BLaER1 treated with 17β-estradiol and CSF1 and Interleukin-3, amounts not matched to agents 10 nM and 100 nM (cell line): ENCODE measurements around the gene KCNAB1.
A peak's percentile ranks its signal among the peaks of the same experiment; 100 is the strongest.

Source experiments
- H3K27ac ChIP-seq, 11 experiments: shearing (Covaris generic); formaldehyde crosslinking; 2 replicates each; pipeline ENCODE4 v1.8.1; 2022
- H3K27me3 ChIP-seq, 11 experiments: shearing (Covaris generic); formaldehyde crosslinking; 2 replicates each; pipeline ENCODE4 v1.8.1; 2022
- H3K36me3 ChIP-seq, 11 experiments: shearing (Covaris generic); formaldehyde crosslinking; 2 replicates each; pipeline ENCODE4 v1.8.1; 2022
- H3K4me1 ChIP-seq, 10 experiments: shearing (Covaris generic); formaldehyde crosslinking; 2 replicates each; pipeline ENCODE4 v1.8.1; 2022
- H3K4me2 ChIP-seq, 11 experiments: shearing (Covaris generic); formaldehyde crosslinking; 2 replicates each; pipeline ENCODE4 v1.8.1; 2022
- H3K4me3 ChIP-seq, 10 experiments: shearing (Covaris generic); formaldehyde crosslinking; 2 replicates each; pipeline ENCODE4 v1.8.1; 2022
- H3K9ac ChIP-seq, 11 experiments: shearing (Covaris generic); formaldehyde crosslinking; 2 replicates each; pipeline ENCODE4 v1.8.1; 2022
- H3K9me3 ChIP-seq, 11 experiments: shearing (Covaris generic); formaldehyde crosslinking; replicated peaks in 1 of 11; 2 replicates each; pipeline ENCODE4 v1.8.1; 2022
- H4K20me1 ChIP-seq, 11 experiments: shearing (Covaris generic); formaldehyde crosslinking; 2 replicates each; pipeline ENCODE4 v1.8.1; 2022
- Cebpa-rat ChIP-seq, 11 experiments: shearing (Covaris generic); IDR thresholded peaks; 2 replicates each; pipeline ENCODE4 v1.8.1; 2022

Gene KCNAB1

DNA sequence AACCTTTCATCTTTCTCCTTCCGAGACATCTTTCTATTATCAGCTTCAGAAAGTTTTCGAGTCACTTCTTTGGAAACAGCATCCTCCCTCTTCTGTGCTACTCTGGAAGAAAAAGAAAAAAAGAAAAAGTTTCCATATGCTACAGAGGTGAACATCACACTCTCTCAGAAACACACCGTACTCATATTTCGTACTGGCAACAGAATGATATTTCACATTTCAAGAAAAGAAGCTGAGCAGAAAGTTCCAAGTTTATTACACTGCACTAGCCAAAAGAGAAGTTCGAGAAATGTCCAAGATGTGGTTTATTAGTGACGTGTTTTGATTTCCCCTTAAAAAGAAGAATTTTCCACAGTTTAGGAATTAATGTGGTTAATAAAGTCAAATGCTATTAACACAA is 428.5 kb downstream of the KCNAB1 start:
- H4K20me1 ChIP-seq: peaks cover 0 to 93% (median 42%) of the 10 kb centered on the region in 11 experiments; a peak in 15 of 22 replicates
- no peak overlapping the region for H3K27ac ChIP-seq
- TF ChIP-seq Cebpa-rat (IDR thresholded peaks at IDR 0.05): no peak
- H3K36me3 ChIP-seq: peaks cover 91 to 98% (median 94%) of the 10 kb centered on the region in 11 experiments
- no peaks in the 10 kb centered on the region for H3K9me3 ChIP-seq
- no peaks in the 10 kb centered on the region for H3K27me3 ChIP-seq
- peaks cover 16 to 45% (median 23%) of the 10 kb centered on the region in 10 experiments for H3K4me1 ChIP-seq
- no peak overlapping the region for H3K4me2 ChIP-seq
- no peak overlapping the region for H3K4me3 ChIP-seq
- H3K9ac ChIP-seq: 0 out of 22 replicates have a peak overlapping the region, but pooled peaks of 1 of the 11 experiments have one; percentile 2

DNA sequence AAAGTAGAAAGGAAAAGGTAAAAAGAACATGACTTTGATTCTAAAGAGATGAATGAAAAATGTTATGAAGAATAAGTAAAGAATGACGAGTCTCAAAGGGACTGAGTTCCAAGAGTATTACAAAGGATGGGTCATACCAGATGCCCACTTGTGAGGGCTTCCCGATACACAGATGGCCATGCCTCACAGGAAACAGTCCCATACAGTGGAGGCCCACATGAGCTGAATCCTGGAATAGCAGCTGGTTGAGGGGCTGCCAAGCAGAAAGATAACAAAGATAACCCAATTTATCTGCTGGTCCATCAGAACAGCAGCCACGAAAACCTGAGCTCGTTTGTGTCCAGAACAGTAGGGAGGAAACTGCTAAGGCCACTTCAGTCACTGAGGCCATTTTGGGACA is 430.9 kb downstream of the KCNAB1 start:
- Histone ChIP-seq H3K4me2 (peak overlapping the region in 5 of 11 experiments; percentile 33 to 97 (median 51); a peak in 8 of 22 replicates), H3K4me3 (no peak overlapping the region)
- TF ChIP-seq Cebpa-rat (IDR thresholded peaks at IDR 0.05): no peak

DNA sequence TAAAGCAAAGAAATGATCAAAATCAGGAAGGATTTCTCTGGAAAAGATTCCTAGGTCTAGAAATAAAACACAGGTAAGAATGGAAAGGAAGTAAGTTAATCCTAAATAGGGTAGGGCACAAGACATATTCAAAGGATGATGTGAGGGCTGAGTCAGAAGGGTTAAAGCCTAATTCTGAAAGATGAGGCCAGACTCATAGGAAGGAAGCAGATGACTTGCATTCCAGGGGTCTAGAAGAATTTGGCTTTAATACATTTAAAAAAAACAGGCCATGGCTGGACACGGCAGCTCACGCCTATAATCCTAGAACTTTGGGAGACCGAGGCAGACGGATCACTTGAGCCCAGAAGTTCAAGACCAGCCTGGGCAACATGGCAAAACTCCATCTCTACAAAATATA is 431.4 kb downstream of the KCNAB1 start:
- Histone ChIP-seq H3K9me3 (no peaks in the 10 kb centered on the region), H3K36me3 (peaks cover 63 to 70% (median 66%) of the 10 kb centered on the region in 11 experiments), H3K9ac (no peak overlapping the region), H3K4me2 (peak overlapping the region in 7 of 11 experiments; percentile 4 to 97 (median 46); a peak in 12 of 22 replicates), H3K27me3 (no peaks in the 10 kb centered on the region), H3K4me1 (peaks cover 18 to 48% (median 25%) of the 10 kb centered on the region in 10 experiments), H3K27ac (no peak overlapping the region), H4K20me1 (peaks cover 0 to 65% (median 29%) of the 10 kb centered on the region in 11 experiments; a peak in 12 of 22 replicates), H3K4me3 (no peak overlapping the region)
- TF ChIP-seq Cebpa-rat (IDR thresholded peaks at IDR 0.05): no peak

More for the DNA sequence above, 430.9 kb downstream of the KCNAB1 start:
- H4K20me1 ChIP-seq: peaks cover 0 to 70% (median 31%) of the 10 kb centered on the region in 11 experiments; a peak in 13 of 22 replicates
- H3K4me1 ChIP-seq: peaks cover 18 to 48% (median 25%) of the 10 kb centered on the region in 10 experiments
- H3K9ac ChIP-seq: no peak overlapping the region
- no peak overlapping the region for H3K27ac ChIP-seq
- no peaks in the 10 kb centered on the region for H3K27me3 ChIP-seq
- peaks cover 68 to 74% (median 70%) of the 10 kb centered on the region in 11 experiments for H3K36me3 ChIP-seq
- H3K9me3 ChIP-seq: no peaks in the 10 kb centered on the region

DNA sequence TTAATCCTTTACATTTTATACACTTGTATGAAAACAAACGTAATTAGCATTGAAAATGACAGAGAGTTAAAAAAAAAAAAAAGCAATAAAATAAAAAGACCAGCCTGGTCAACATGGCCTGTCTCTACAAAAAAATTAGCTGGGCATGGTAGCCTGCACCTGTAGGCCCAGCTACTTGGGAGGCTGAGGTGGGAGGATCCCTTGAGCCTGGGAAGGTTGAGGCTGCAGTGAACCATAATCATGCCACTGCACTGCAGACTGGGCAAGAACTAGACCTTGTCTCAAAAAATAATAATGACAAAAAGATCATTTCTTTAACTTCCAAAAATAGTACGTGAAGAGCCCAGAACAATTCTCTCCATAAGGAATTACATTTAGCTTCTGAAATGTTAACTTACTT is 432.6 kb downstream of the KCNAB1 start:
- H3K4me2 ChIP-seq: peak overlapping the region; percentile 76 to 97 (median 87)
- peaks cover 51 to 57% (median 53%) of the 10 kb centered on the region in 11 experiments for H3K36me3 ChIP-seq
- H3K27me3 ChIP-seq: no peaks in the 10 kb centered on the region
- H3K27ac ChIP-seq: no peak overlapping the region
- peaks cover 0 to 53% (median 22%) of the 10 kb centered on the region in 11 experiments; a peak in 12 of 22 replicates for H4K20me1 ChIP-seq
- H3K9me3 ChIP-seq: no peaks in the 10 kb centered on the region
- peaks cover 18 to 48% (median 25%) of the 10 kb centered on the region in 10 experiments for H3K4me1 ChIP-seq
- no peak for TF ChIP-seq Cebpa-rat (IDR thresholded peaks at IDR 0.05)
- peak overlapping the region in 9 of 10 experiments; percentile 77 to 98 (median 85); a peak in 14 of 20 replicates for H3K4me3 ChIP-seq
- peak overlapping the region in 7 of 11 experiments; percentile 6 to 90 (median 89); a peak in 9 of 22 replicates for H3K9ac ChIP-seq

DNA sequence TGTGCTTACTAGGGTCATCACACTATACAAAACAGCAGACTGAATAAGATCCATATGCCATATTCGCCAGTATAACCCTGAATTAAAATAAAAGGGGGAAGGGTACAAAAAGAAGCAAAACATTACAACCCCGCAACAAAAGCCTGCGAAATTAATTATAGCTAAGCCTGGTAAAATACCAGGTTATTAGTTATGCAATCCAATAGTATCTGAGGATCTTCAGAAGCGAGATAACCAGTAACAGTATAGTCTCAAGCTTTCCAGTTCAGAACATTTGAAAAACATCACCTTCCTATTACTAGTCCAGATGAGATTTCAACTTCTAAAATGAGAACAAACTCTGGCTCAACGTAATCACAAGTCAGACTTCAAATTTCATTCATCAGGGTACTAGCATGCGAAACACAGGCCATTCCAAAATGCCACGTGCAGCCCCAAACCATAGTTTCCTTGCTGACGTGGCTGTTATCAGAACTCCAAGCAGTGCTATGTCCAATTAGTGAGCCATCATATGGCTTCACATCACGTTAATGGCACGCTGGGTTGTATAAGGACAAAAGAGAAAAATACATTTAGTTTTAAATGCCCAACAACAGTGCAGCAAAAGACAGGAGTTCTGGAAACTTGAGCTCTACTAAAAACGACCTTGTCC is 433.5 kb downstream of the KCNAB1 start:
- Histone ChIP-seq H3K9ac (peak overlapping the region; percentile 84 to 92 (median 89)), H3K27me3 (no peaks in the 10 kb centered on the region), H3K4me2 (peak overlapping the region; percentile 76 to 97 (median 87)), H3K9me3 (no peaks in the 10 kb centered on the region), H3K4me3 (peak overlapping the region; percentile 77 to 98 (median 84)), H3K4me1 (peaks cover 18 to 48% (median 25%) of the 10 kb centered on the region in 10 experiments), H3K27ac (peak overlapping the region; percentile 63 to 88 (median 83); a peak in 21 of 22 replicates), H4K20me1 (peaks cover 0 to 47% (median 21%) of the 10 kb centered on the region in 11 experiments; a peak in 12 of 22 replicates), H3K36me3 (peaks cover 42 to 49% (median 45%) of the 10 kb centered on the region in 11 experiments)
- TF ChIP-seq Cebpa-rat (IDR thresholded peaks at IDR 0.05): no peak

DNA sequence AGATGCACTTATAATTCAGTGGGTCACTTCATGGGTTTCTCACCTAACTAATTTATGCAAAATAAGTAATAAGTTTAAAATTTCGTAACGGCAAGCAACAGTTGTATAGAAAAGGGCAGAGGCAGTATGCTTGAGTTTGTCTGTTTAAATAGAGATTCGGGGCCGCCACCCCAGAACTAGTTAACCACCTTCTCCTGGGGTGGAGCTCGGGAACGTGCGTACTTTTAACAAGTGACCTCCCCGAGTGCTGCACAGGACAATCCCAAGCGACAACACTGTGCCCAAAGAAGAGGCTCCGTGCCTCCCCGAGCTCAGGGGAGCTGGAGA is 434.1 kb downstream of the KCNAB1 start:
- H3K4me1 ChIP-seq: peaks cover 18 to 48% (median 25%) of the 10 kb centered on the region in 10 experiments
- H3K9me3 ChIP-seq: no peaks in the 10 kb centered on the region
- H4K20me1 ChIP-seq: peaks cover 0 to 40% (median 16%) of the 10 kb centered on the region in 11 experiments; a peak in 12 of 22 replicates
- peaks cover 36 to 42% (median 38%) of the 10 kb centered on the region in 11 experiments for H3K36me3 ChIP-seq
- H3K4me3 ChIP-seq: peak overlapping the region; percentile 77 to 98 (median 84)
- TF ChIP-seq Cebpa-rat (IDR thresholded peaks at IDR 0.05): no peak
- H3K27me3 ChIP-seq: no peaks in the 10 kb centered on the region
- H3K4me2 ChIP-seq: peak overlapping the region; percentile 76 to 97 (median 87)
- H3K27ac ChIP-seq: peak overlapping the region; percentile 63 to 88 (median 83)
- peak overlapping the region; percentile 84 to 92 (median 89) for H3K9ac ChIP-seq

DNA sequence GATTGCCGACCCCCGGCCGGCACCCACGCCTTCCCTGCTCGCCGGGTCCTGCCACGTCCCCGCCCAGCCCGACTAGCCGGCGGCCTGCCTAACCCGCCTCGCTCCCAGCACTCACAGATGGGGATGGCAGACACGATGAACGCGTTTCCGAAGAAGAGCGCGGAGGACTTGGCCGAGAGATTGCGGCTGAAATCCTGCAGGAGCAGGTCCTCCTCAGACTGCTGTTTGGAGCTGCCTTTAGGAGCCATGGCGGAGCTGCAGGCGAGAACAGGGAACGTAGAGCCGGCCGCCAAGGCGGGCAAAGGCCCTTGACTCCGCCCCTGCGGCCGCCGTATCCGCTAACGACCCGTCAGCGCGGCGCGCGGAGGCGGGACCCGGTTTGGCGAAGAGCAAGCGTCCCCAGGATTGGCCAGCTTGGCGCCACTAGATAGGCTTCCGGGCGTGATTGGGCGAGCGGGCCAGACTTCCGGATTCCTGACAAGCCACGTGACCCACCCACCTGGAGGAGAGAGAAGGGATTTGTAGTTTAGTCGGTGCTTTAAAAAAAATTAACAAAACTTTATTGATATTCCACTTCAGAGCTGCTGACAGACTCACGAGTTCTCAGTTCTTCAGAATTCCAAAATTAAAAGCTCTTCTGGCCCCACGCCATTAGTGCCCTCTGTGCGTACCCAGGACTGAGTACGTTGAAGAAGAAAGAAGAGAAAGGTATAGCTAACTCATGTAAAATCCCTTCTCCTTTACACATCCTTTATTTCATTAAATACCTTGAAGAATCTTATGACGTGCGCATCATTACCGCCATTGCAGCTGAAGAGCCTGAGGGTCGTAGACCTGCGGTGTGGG is 434.7 kb downstream of the KCNAB1 start, which contains the start of gene SSR3:
Gene SSR3, minus strand, starts transcription at position 276 of the 846 bp plus-strand sequence. Its CDS starts 28 bp downstream, at position 248.
- Histone ChIP-seq H3K9ac (peak within 1 kb of the TSS; percentile 84 to 92 (median 89)), H3K9me3 (no peaks in the 10 kb centered on the region)
- no peak for TF ChIP-seq Cebpa-rat (IDR thresholded peaks at IDR 0.05)

DNA sequence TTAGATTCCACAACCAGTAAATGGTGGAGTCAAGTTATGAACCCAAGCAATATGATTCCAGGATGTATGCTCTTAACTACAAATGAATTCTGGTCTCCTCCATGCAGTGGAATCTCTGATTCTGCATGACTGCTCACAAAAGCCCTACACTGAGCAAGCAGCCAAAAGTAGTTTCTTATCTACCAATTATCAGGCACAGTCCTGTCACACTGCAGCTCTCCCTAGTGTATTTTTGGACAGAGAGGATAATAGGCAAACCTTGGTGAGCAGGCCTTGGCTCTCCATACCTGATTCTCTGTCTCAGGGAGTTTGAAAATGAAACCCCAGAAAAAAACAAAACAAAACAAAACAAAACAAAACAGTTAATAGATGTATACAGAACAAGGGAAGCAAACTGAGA is 438.0 kb downstream of the KCNAB1 start:
- Histone ChIP-seq H3K9me3 (no peaks in the 10 kb centered on the region), H3K27ac (no peak overlapping the region), H3K4me2 (no peak overlapping the region), H3K4me3 (no peak overlapping the region), H3K27me3 (no peaks in the 10 kb centered on the region), H4K20me1 (peaks cover 0 to 4% (median 0%) of the 10 kb centered on the region in 11 experiments; a peak in 3 of 22 replicates), H3K4me1 (peaks cover 5 to 13% (median 9%) of the 10 kb centered on the region in 10 experiments; a peak in 18 of 20 replicates), H3K36me3 (peaks cover 0 to 4% (median 0%) of the 10 kb centered on the region in 11 experiments; a peak in 1 of 22 replicates), H3K9ac (no peak overlapping the region)
- TF ChIP-seq Cebpa-rat (IDR thresholded peaks at IDR 0.05): no peak

More for the DNA sequence above, 434.7 kb downstream of the KCNAB1 start, which contains the start of gene SSR3:
- H3K4me1 ChIP-seq: peaks cover 18 to 45% (median 25%) of the 10 kb centered on the region in 10 experiments
- peak within 1 kb of the TSS; percentile 76 to 97 (median 87) for H3K4me2 ChIP-seq
- H4K20me1 ChIP-seq: peaks cover 0 to 35% (median 14%) of the 10 kb centered on the region in 11 experiments; a peak in 12 of 22 replicates
- peak within 1 kb of the TSS; percentile 63 to 88 (median 83) for H3K27ac ChIP-seq
- no peaks in the 10 kb centered on the region for H3K27me3 ChIP-seq
- peak within 1 kb of the TSS; percentile 77 to 98 (median 84) for H3K4me3 ChIP-seq
- peaks cover 30 to 36% (median 32%) of the 10 kb centered on the region in 11 experiments for H3K36me3 ChIP-seq
